Measurements from ENCODE around the gene AKAP13.
A peak's percentile ranks its signal among the peaks of the same experiment; 100 is the strongest.
"Not testable (repeated sequence)": the region's sequence is repeated elsewhere in the genome, so short reads cannot be mapped to it uniquely, and the experiment has no call there.

Gene AKAP13

GRCh38 chr15:85483955-85484354 is 103.6 kb downstream of the AKAP13 start:
- DNase-seq = not testable (repeated sequence)

- DNase-seq = not testable (repeated sequence)
Measured at GRCh38 chr15:85484923-85485322, 104.5 kb downstream of the AKAP13 start.

GRCh38 chr15:85485956-85486567 is 105.7 kb downstream of the AKAP13 start:
- peak; percentile 76 for DNase-seq

GRCh38 chr15:85487796-85488195 is 107.4 kb downstream of the AKAP13 start:
- not testable (repeated sequence) for DNase-seq

- no peak for DNase-seq
Measured at GRCh38 chr15:85488997-85489396, 108.6 kb downstream of the AKAP13 start.

GRCh38 chr15:85489773-85490493 is 109.5 kb downstream of the AKAP13 start:
- no peak for DNase-seq

GRCh38 chr15:85490856-85491255 is 110.5 kb downstream of the AKAP13 start:
- no peak for DNase-seq

- no peak for DNase-seq
Measured at GRCh38 chr15:85491691-85492090, 111.3 kb downstream of the AKAP13 start.

- DNase-seq = no peak
Measured at GRCh38 chr15:85492406-85492805, 112.0 kb downstream of the AKAP13 start.

- no peak for DNase-seq
Measured at GRCh38 chr15:85493260-85493659, 112.9 kb downstream of the AKAP13 start.

- DNase-seq = peak; percentile 87
Measured at GRCh38 chr15:85494048-85494777, 113.8 kb downstream of the AKAP13 start.

GRCh38 chr15:85495096-85495495 is 114.7 kb downstream of the AKAP13 start:
- DNase-seq = no peak

- no peak for DNase-seq
Measured at GRCh38 chr15:85495544-85495943, 115.1 kb downstream of the AKAP13 start.

- no peak for DNase-seq
Measured at GRCh38 chr15:85496151-85496550, 115.7 kb downstream of the AKAP13 start.

- no peak for DNase-seq
Measured at GRCh38 chr15:85496551-85497171, 116.3 kb downstream of the AKAP13 start.

- DNase-seq = no peak
Measured at GRCh38 chr15:85497172-85497569, 116.8 kb downstream of the AKAP13 start.

GRCh38 chr15:85498471-85498870 is 118.1 kb downstream of the AKAP13 start:
- no peak for DNase-seq

- no peak for DNase-seq
Measured at GRCh38 chr15:85499371-85499887, 119.0 kb downstream of the AKAP13 start.

- no peak for DNase-seq
Measured at GRCh38 chr15:85500060-85500708, 119.8 kb downstream of the AKAP13 start.

- DNase-seq = no peak
Measured at GRCh38 chr15:85500729-85501128, 120.3 kb downstream of the AKAP13 start.

GRCh38 chr15:85501574-85501973 is 121.2 kb downstream of the AKAP13 start:
- DNase-seq = no peak

GRCh38 chr15:85503151-85503799 is 122.9 kb downstream of the AKAP13 start:
- DNase-seq = no peak

Data from fibroblast of skin of back (primary cell).